Sigmoid colon (tissue), 4 donors: Measurements from ENCODE around the gene S100A16.

Source experiments
- CTCF ChIP-seq, 4 experiments: fragments of 450-650 bp in 3 of 4; fragments of 200-600 bp in 1 of 4; IDR thresholded peaks; one replicate each; pipeline ENCODE4 v1.5.1; 2016 to 2019; ENCODE audit warnings: antibody characterized with exemption in 4 of 4, mild to moderate bottlenecking in 3 of 4, moderate library complexity in 2 of 4
- POLR2A ChIP-seq, 2 donors: fragments of 450-650 bp; IDR thresholded peaks; one replicate each; pipeline ENCODE4 v1.6.1; 2016; ENCODE audit warnings: antibody characterized with exemption in 2 of 2, mild to moderate bottlenecking in 2 of 2, moderate library complexity in 2 of 2
- POLR2AphosphoS5 ChIP-seq, 4 donors: sonication (generic); formaldehyde crosslinking; IDR thresholded peaks; one replicate each; pipeline ENCODE4 v1.6.1; 2017; ENCODE audit warnings: antibody characterized with exemption in 4 of 4

- TF ChIP-seq POLR2AphosphoS5 (IDR thresholded peaks at IDR 0.05) (no peak), POLR2A (IDR thresholded peaks at IDR 0.05) (no peak), CTCF (IDR thresholded peaks at IDR 0.05) (no peak)
Observed at GRCh38 chr1:153638261-153638660, 25.3 kb upstream of the S100A16 start.
